SK-N-MC (cell line): ENCODE data around the gene SLC6A1.

Experiments used
- FOXP2 ChIP-seq: optimal IDR thresholded peaks from 2 replicates; pipeline ENCODE3; 2011; ENCODE audit warnings: mild to moderate bottlenecking, moderate library complexity; ENCODE audit not compliant: insufficient read depth; ENCODE audit errors: extremely low read length, control extremely low read depth
- POLR2AphosphoS5 ChIP-seq: IDR thresholded peaks from 2 replicates; pipeline ENCODE4 v1.6.1; 2012; ENCODE audit warnings: mild to moderate bottlenecking, low read depth, low read length, borderline replicate concordance

DNA sequence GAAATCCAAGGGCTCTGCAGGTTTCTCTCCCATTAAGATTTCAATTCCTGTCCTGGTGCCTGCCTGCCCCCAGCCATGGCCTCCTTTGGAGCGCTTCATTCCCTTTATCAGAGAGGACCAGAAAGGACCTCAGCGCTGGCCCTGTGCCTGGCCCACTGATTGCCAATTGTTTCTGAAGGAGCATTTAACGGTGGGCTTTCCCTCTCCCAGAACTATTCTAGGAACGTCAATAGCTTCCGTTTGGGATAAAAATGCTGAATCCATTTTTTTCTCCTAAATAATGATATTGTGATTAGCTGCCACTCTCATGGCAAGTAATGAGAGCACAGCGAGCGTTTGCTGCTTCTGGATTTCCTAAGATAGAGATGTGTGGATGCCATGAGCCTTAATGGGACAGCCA lies 12.2 kb upstream of the SLC6A1 start:
- TF ChIP-seq FOXP2: no peak
- no peak for TF ChIP-seq POLR2AphosphoS5
